HEK293T (cell line): ENCODE measurements around the gene MIPEP.

Experiments used
- ARNT ChIP-seq: fragments of 450-650 bp; IDR thresholded peaks from 2 replicates; pipeline ENCODE4 v1.6.1; 2017; ENCODE audit warnings: mild to moderate bottlenecking
- BHLHE40 ChIP-seq: fragments of 450-650 bp; IDR thresholded peaks from 2 replicates; pipeline ENCODE4 v1.6.1; 2016; ENCODE audit warnings: mild to moderate bottlenecking, moderate library complexity, borderline replicate concordance
- CTBP1 ChIP-seq: fragments of 450-650 bp; IDR thresholded peaks from 2 replicates; pipeline ENCODE4 v1.6.1; 2016; ENCODE audit warnings: borderline replicate concordance
- FOXK2 ChIP-seq: fragments of 450-650 bp; IDR thresholded peaks from 2 replicates; pipeline ENCODE4 v1.6.1; 2016; ENCODE audit warnings: mild to moderate bottlenecking
- FOXM1 ChIP-seq: fragments of 450-650 bp; IDR thresholded peaks from 2 replicates; pipeline ENCODE4 v1.6.1; 2017; ENCODE audit warnings: mild to moderate bottlenecking, borderline replicate concordance
- HDGF ChIP-seq: fragments of 450-650 bp; IDR thresholded peaks from 2 replicates; pipeline ENCODE4 v1.6.1; 2017; ENCODE audit warnings: antibody characterized with exemption, borderline replicate concordance
- SP1 ChIP-seq: fragments of 450-650 bp; IDR thresholded peaks from 2 replicates; pipeline ENCODE4 v1.6.1; 2017
- SUZ12 ChIP-seq: fragments of 450-650 bp; IDR thresholded peaks from 2 replicates; pipeline ENCODE4 v1.6.1; 2016; ENCODE audit warnings: mild to moderate bottlenecking
- TARDBP ChIP-seq: fragments of 450-650 bp; IDR thresholded peaks from 2 replicates; pipeline ENCODE4 v1.6.1; 2016
- ZNF384 ChIP-seq: fragments of 450-650 bp; IDR thresholded peaks from 2 replicates; pipeline ENCODE4 v1.6.1; 2016

DNA sequence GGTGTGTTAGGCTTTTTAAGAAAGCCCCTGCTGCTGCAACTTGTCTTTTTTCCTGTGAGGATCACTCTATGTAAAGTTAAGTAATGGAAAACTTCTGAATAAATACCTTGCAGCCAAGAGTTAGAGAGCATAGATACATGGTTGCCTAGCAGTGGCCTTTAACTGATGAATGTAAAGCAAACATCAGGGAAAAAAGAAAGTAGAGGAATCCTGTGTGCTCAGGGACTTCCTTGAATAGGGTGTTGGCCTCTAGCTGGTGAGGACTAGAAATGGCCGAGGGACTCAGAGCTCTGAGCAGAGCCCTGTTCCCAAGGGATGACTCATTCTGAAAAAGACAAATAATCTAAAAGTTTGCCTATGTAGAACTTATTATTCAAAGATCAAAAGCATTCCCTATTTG lies 135.7 kb downstream of the MIPEP start:
- TF ChIP-seq FOXK2, result no peak
- TF ChIP-seq ZNF384, result no peak
- no peak for TF ChIP-seq SUZ12
- TF ChIP-seq SP1, result no peak
- no peak for TF ChIP-seq ARNT
- no peak for TF ChIP-seq HDGF
- no peak for TF ChIP-seq BHLHE40
- no peak for TF ChIP-seq TARDBP
- no peak for TF ChIP-seq CTBP1
- no peak for TF ChIP-seq FOXM1
